ENCODE measurements around the gene PDP2. TPM values are rescaled to one million over a fixed set of nuclear protein-coding genes. Genes with fewer than 3 reads are reported as not detected.
A peak's percentile ranks its signal among the peaks of the same experiment; 100 is the strongest.

Gene PDP2
- total and polyA plus RNA-seq, 10 donors, result 1.0 to 9.6 (median 5.6) TPM

DNA sequence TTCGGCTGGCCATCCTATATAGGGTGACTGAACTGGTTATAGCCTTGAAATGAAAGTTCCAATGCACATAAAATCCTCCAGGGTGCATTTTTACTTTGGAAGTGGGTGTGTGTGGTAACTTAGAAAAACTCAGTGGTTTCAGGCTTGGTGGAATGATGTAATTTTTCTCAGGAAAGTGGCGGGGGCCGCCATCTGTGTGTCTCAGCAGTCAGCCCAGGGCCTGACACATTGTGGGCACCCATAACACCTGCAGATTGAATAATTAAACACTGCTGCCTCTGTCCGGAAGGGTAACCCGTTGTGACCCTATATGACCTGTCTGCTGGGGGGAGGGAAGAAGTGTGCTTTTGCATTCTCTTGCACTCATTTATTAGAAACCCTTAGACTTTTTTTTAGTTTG, 2.2 kb upstream of the PDP2 start:
- intact Hi-C loops (cut with DNase I; ENCODE audit: low total_unique reads), result no loop called here
- Histone ChIP-seq H3K36me3 (no peaks in the 10 kb centered on the region), H3K4me3 (no peak overlapping the region), H3K27me3 (replicated peaks in 1 of 7) (no peaks in the 10 kb centered on the region), H3K4me1 (peaks cover 3 to 60% (median 36%) of the 10 kb centered on the region in 6 donors), H3K27ac (no peak overlapping the region), H3K9me3 (no peaks in the 10 kb centered on the region)
- no peak for DNase-seq
- 26 to 37% (median 32%) methylated on average over 5 of the region's 5 CpGs for WGBS, 5 donors
- TF ChIP-seq POLR2AphosphoS5 (IDR thresholded peaks at IDR 0.05) (no peak), POLR2A (IDR thresholded peaks at IDR 0.05) (no peak)
- TF ChIP-seq, protein P1, sequence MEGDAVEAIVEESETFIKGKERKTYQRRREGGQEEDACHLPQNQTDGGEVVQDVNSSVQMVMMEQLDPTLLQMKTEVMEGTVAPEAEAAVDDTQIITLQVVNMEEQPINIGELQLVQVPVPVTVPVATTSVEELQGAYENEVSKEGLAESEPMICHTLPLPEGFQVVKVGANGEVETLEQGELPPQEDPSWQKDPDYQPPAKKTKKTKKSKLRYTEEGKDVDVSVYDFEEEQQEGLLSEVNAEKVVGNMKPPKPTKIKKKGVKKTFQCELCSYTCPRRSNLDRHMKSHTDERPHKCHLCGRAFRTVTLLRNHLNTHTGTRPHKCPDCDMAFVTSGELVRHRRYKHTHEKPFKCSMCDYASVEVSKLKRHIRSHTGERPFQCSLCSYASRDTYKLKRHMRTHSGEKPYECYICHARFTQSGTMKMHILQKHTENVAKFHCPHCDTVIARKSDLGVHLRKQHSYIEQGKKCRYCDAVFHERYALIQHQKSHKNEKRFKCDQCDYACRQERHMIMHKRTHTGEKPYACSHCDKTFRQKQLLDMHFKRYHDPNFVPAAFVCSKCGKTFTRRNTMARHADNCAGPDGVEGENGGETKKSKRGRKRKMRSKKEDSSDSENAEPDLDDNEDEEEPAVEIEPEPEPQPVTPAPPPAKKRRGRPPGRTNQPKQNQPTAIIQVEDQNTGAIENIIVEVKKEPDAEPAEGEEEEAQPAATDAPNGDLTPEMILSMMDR (IDR thresholded peaks at IDR 0.05 in 8 of 11, conservative IDR thresholded peaks at IDR 0.05 in 3 of 11), result no peak

DNA sequence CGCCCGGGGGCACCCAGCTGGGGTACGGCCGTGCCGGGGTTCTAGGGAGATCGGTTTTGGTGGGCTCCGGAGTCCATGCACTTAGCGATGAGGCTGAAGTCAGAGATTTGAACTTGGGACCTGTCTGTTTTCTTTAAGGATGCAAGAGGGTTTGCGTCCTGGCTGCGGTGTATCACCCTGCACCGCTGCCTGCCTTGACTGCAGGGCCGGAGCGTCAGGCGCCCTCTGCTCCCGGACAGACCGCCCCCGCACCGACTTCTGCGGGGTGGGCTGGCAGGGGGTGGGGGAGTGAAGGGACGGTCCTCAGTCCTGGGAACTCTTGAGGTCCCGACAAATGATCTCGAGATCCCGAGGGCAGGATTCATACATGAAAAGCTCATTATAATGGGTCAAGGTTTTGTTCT, 701 bp downstream of the PDP2 start:
- Histone ChIP-seq H3K27ac (peak overlapping the region in 4 of 8 donors; percentile 54 to 84 (median 79)), H3K36me3 (peaks cover 0 to 21% (median 18%) of the 10 kb centered on the region in 6 donors), H3K9me3 (no peaks in the 10 kb centered on the region), H3K27me3 (replicated peaks in 1 of 7) (no peaks in the 10 kb centered on the region), H3K4me3 (peak overlapping the region; percentile 76 to 99 (median 90)), H3K4me1 (peaks cover 3 to 43% (median 26%) of the 10 kb centered on the region in 6 donors)
- TF ChIP-seq POLR2AphosphoS5 (IDR thresholded peaks at IDR 0.05) (no peak), POLR2A (IDR thresholded peaks at IDR 0.05) (no peak)
- TF ChIP-seq, protein P1 (IDR thresholded peaks at IDR 0.05 in 8 of 11, conservative IDR thresholded peaks at IDR 0.05 in 3 of 11), result no peak
- WGBS, 5 donors, result 2 to 4% (median 3%) methylated on average over 12 to 23 of the region's 23 CpGs
- intact Hi-C loops (cut with DNase I; ENCODE audit: low total_unique reads), result no loop called here
- DNase-seq, result no peak

DNA sequence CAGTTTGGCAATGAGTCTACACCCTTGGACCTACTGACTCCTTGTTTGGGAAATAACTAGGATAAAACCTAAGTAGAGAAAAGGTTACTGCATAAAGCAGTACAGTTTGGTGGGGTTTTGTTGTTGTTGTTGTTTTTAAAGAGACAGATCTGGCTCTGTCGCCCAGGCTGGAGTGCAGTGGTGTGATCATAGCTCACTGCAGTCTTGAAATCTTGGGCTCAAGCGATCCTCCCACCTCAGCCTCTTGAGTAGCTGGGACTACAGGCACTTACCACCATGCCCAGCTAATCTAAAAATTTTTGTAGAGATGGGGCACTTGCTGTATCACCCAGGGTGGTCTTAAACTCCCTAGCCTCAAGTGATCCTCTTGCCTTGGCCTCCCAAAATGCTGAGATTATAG, 1.2 kb downstream of the PDP2 start:
- no peak overlapping the region for H3K27ac ChIP-seq
- no peak for TF ChIP-seq POLR2AphosphoS5 (IDR thresholded peaks at IDR 0.05)
- TF ChIP-seq, protein P1 (IDR thresholded peaks at IDR 0.05 in 8 of 11, conservative IDR thresholded peaks at IDR 0.05 in 3 of 11), result no peak
- TF ChIP-seq POLR2A (IDR thresholded peaks at IDR 0.05), result no peak
- no peak for DNase-seq
- intact Hi-C loops (cut with DNase I; ENCODE audit: low total_unique reads), result no loop called here
- no peaks in the 10 kb centered on the region for H3K9me3 ChIP-seq
- WGBS, 5 donors, result 83 to 90% (median 88%) methylated on average over 2 of the region's 2 CpGs
- H3K27me3 ChIP-seq (replicated peaks in 1 of 7), result no peaks in the 10 kb centered on the region
- H3K4me3 ChIP-seq, result peak overlapping the region in 3 of 8 donors; percentile 88 to 99 (median 95)
- peaks cover 0 to 27% (median 18%) of the 10 kb centered on the region in 6 donors for H3K36me3 ChIP-seq
- peaks cover 3 to 43% (median 26%) of the 10 kb centered on the region in 6 donors for H3K4me1 ChIP-seq

DNA sequence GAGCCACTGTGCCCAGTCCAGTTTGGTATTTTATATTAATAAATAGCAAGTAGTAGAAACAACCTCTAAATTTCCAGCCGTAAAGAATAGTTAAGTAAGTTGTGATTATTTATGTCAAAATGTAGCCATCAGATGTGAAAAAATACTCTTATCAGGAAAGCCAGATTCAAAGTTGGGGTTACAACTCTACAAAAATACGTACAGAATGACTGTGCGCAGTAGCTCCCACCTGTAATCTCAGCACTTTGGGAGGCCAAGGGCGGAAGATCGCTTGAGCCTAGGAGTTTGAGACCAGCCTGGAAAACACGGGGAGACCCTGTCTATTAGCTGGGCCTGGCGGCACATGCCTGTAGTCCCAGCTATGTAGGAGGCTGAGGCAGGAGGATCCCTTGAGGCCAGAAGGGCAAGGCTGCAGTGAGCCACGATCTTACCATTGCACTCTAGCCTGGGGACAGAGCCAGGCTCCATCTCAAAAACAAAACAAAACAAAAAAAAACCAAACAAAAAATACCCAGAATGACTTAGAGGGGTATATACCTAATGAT, 1.7 kb downstream of the PDP2 start:
- H3K4me1 ChIP-seq, result peaks cover 3 to 43% (median 26%) of the 10 kb centered on the region in 6 donors
- no peak overlapping the region for H3K27ac ChIP-seq
- 89 to 94% (median 94%) methylated on average over 8 of the region's 8 CpGs for WGBS, 5 donors
- TF ChIP-seq POLR2AphosphoS5 (IDR thresholded peaks at IDR 0.05), result no peak
- TF ChIP-seq POLR2A (IDR thresholded peaks at IDR 0.05), result no peak
- TF ChIP-seq, protein P1 (IDR thresholded peaks at IDR 0.05 in 8 of 11, conservative IDR thresholded peaks at IDR 0.05 in 3 of 11), result no peak
- DNase-seq, result no peak
- H3K9me3 ChIP-seq, result no peaks in the 10 kb centered on the region
- H3K27me3 ChIP-seq (replicated peaks in 1 of 7), result no peaks in the 10 kb centered on the region
- no peak overlapping the region for H3K4me3 ChIP-seq
- intact Hi-C loops (cut with DNase I; ENCODE audit: low total_unique reads), result no loop called here
- peaks cover 0 to 32% (median 18%) of the 10 kb centered on the region in 6 donors for H3K36me3 ChIP-seq
